ENCODE results near the gene IFNA6.
"Not testable (repeated sequence)": the region's sequence is repeated elsewhere in the genome, so short reads cannot be mapped to it uniquely, and the experiment has no call there.

Gene IFNA6

GRCh38 chr9:21350787-21351186 lies at the start of gene IFNA6:
Gene IFNA6, minus strand, starts transcription at chr9:21350887. Its CDS starts 0 bp downstream, at chr9:21350887.
- DNase-seq, result no peak

DNA sequence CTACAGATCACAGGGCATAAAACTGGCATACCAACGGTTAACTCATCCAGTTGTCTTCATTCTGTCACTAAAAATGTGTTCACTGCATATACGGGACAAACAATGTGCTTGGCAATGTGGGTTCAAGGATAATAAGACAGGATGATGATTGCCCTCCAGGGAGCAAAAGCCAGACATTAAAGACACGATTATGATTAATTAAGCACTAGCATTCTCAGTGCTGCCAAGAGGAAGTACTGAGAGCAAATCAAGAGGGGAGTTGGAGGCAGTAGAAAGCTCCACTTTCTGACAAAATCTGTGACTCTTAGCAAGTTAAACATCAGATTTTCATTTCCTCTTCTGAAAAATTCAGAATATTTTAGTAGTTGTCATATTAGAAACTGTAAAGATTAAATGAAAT lies 49.3 kb upstream of the IFNA6 start:
- DNase-seq, result peak in 1 of 3 experiments; percentile 11

- no peak for DNase-seq
These were observed 48.3 kb upstream of the IFNA6 start for GRCh38 chr9:21398955-21399489.

DNA sequence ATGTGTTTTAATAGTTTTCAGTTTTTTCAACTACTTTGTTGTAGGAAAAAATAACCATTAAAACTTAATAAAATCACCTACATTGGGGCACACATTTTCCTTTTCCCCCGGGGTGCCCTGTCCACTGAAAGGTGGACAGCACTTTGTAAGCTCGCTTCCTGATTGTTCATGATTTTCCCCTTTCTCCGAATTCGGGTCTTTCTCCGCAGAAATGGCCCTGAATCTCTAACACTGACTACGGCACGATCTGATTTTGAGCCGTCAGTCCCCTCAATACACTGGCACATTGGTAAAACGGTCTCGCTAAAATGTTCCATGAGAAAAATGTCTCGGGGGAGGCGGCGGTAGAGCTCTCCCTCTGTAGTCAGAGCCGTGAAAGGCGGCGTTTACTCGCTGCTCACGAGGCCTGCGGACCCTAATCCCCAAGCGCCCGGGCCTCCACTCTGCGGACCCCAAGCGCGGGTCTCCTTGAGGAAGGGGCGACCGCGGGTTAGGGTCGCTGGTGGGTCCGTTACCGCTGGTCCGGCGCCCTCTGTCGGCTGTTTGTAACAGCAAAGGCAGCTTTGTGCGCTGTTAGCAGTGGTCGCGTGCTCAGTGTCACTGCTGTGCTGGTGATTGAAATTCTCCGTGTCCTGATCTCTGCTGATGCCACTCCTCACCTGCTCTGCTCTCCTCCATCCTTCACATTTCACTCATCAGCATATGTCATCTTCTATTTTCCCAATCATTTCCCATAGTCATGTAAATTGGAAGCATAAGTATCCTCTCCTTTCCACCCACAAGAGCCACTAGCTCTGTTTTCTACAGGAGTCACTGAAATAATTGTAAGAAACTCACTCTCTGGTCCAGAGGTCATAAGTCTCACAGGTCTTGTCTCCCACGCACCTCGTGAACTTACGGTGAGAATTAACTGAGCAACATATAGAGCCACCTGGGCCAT lies 45.4 kb upstream of the IFNA6 start:
- peak; percentile 22 to 46 (median 39) for DNase-seq

GRCh38 chr9:21392270-21392669 lies 41.6 kb upstream of the IFNA6 start:
- no peak for DNase-seq

- no peak for DNase-seq
These were observed 34.5 kb upstream of the IFNA6 start, which contains the start of gene IFNA2 for GRCh38 chr9:21385131-21385670. Gene IFNA2, minus strand, starts transcription at chr9:21385398. Its CDS starts 69 bp downstream, at chr9:21385329.

DNA sequence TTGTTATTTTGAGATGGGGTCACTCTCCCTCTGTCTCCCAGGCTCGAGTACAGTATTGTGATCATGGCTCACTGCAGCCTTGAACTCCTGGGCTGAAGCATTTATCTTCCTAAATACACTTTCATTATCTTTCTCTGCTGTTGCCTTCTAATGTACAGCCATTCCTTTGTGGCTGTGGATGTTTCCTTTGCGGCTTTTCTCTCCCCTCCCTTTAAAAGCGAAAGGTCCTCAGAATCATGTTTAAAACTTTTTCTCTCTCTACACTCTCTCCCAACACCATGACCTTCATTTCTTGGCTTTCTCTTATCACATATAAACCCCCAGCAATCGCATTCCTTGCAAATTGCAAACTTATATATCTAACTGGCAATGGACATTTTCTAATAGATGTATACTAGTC lies 32.9 kb upstream of the IFNA6 start:
- DNase-seq, result no peak

DNA sequence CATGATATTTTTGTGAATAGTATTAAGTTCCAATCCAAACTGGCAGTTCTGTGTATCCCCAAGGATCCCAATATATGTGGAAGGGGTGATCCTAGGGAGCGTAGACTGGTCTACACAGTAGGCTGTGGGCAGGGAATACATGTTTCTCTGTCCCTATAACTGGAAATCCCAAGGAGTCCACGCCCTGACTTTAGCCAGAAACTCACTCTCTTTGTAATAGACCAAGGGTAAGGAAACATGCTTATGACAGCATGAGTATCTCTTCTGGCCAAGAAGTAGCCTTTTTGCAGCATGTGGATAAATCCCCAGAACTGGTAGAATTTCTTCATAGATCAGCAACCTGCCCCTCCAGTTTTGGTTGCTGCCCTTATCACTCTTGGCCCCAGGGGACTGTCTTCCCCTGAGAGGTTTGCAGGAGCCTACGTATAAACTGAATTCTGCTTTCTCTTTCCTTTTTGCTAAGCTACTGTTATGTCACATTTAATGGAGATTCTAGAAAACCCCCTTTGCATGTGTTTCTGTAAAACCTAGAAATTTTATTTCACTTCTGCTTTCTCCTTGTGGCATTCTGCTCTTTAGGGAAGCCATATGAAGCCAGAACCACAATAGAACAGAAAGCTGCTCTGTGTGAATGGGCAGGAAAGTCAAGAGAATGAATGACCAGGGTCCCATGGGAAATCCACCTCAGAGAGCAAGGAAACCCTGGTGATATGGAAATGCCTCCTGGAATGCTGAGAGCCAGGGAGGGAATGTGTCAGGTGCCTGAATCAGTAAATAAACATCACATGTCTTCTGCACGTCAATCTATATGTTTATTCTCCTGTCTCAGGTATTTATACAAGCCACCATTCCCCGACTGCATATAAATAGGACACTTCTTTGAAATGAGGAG lies 31.0 kb upstream of the IFNA6 start:
- DNase-seq, result peak in 1 of 3 experiments; percentile 11

GRCh38 chr9:21371467-21371866 lies 20.8 kb upstream of the IFNA6 start:
- DNase-seq, result not testable (repeated sequence)

GRCh38 chr9:21367957-21368356 lies 17.3 kb upstream of the IFNA6 start, which contains the start of gene IFNA13:
Gene IFNA13, minus strand, starts transcription at chr9:21368057. Its CDS starts 47 bp downstream, at chr9:21368010.
- no peak for DNase-seq

DNA sequence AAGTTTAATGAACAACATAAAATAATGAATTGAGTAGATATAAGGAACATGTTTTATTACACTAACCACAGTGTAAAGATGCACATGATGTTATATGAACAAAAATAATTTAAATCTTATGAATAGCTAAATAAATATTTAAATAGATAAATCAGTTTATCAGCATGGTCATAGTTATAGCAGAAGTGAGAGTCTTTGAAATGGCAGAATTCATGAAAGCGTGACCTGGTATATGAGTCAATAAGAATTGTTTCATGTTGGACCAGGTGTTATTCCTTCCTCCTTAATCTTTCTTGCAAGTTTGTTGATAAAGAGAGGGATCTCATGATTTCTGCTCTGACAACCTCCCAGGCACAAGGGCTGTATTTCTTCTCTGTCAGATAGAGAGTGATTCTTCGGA lies 16.5 kb upstream of the IFNA6 start:
- not testable (repeated sequence) for DNase-seq

GRCh38 chr9:21362287-21362686 lies 11.6 kb upstream of the IFNA6 start:
- no peak for DNase-seq

DNA sequence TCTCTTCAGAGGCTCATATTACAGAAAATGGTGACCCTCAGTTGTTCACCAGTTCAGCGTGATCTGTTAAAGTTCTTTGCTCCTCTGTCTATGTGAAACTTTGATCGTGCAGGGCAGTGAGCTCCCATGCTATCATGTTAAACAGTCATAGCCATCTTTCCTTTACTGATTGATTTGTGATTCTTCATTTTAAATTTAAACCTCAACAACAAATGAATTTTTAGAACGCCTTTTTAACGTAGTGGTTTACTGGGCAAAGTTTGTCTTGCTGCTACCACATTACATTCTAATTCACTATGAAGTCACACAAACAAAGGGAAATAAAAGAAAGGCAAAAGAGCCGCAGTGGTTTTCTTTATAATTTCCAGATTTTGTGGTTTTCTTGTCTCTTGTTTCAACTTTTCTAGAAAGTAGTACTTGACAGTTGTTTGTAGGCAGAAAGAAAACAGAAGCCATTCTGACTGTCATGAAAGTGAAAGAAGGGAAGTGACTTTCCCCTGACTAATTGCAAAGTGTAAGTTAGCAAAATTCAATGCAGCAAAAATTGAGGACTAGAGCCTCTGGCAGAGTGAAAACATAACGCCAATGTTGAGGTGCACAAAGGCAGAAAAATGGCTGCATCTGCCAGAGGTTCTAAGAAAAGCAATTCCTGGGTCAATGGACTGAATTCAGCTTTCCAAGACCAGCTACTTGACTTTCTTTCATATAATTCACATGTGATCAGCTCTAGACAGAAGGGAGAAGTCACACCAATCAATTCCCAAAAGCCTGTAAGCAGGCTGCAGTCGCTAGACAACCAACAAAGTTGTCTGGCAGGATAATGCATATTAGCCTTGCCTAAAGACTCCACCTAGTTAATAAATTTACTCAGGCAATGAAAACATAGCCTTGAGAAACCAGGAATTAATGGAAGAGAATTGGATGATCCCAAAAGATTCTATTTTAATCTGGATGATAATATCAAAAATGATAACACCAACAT lies 7.1 kb upstream of the IFNA6 start:
- no peak for DNase-seq

DNA sequence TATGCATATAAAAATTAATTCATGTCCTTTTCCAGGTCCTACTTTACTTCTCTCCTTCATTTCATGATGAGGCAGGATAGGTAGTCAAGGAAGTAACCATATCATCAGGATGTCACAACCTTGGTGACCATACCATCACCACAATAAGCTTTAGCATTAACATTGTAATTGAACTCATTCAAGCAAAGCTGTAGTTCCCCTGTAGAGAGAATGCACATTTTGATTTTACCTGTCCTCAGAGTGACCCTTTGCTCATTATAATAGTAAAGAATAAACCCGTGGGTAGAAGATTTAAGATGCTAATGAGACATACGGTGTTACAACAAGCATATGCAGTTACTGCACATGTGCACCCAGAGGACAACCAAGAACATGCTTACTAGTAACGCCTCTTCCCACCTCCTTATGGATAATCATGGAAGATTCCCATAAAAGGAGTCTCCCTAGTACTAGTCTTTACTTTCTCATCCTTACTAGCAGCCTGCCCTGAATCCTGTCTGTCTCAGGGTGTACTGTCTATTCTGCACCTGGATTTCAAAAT lies 2.2 kb downstream of the IFNA6 start:
- DNase-seq, result no peak

DNA sequence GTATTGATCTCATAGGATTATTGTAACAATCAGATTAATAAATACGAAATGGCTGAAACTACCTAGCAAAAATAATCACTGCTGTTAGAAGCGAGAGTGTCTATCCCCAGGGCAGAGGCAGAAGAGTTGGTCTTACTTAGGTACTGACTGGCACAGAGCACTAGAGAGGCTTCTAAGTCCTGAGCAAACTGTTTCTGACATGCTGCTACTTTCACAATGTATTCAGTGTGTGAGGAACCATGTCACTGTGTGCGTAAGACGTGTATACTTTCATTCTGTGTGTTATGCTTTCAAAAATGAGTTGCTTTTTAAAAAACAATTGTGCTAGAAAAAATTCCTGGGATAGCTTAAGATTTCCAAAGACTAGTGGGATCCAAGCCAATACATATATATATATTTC lies 10.0 kb downstream of the IFNA6 start:
- no peak for DNase-seq

DNA sequence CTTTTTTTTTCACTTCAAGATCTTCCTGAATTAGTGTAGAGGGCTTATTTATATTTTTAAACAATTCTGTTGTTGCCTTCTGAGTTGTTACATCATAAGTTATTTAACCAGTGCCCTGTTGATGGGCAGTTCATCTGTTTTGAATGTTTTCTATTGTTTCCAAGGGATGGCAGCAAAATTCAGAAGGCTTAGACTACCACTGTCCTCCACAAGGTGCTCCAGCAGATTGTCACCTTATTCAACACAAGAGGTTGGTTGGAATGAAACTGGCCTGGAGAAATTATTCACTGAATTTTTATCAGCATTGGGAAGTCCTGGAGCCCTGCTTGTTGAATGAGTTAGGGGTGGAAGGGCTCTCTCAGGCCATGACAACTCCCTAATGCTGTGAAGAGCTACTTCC lies 14.2 kb downstream of the IFNA6 start:
- DNase-seq, result no peak

DNA sequence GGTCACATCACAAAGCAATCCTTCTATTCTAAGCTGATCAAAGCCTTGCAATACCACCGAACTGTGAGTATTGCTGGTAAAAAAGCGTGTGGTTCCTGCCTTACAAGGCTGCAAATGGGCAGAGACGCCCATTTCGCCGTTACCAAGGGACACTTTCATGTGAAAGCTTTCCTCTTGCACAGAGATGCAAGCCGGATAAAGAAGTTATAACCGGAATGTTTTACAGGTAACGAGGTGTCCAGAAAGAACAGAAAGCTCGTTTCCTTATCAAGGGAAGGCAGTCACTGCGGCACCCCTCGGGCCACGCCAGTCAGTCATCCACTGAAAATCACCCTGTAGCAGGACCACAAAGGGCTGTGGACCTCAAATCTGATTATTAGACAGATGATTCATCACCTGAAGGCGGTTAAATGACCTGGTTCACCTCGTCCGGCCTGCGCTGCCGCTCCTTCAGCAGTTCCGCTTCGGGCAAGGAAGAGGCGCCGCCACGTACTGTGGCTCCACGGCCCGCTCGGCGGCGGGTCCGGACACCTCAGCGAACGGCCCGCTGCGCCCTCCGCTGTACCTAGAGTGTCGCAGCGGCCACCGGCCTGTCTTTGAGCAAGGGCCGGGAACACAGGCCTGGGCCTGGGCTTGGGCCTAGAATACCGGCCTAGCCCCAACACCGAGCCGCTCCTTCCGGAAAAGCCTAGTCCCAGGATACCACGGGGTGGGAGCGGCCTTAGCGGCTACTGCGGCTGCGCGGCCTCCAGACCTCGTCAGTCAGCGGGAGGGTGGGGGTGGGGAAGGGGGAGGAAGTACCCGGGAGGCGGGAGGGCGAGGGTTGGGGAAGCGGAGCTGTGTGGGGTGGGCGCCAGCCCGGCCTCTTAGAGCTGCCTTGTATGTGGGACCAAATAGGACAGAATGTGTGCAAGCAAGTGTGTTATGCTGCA lies 15.7 kb downstream of the IFNA6 start, which contains the start of gene KLHL9:
TSS of gene KLHL9 (minus strand) at position 704 of the 932 bp plus-strand sequence. CDS start at position 159, 545 bp downstream.
- DNase-seq, result peak; percentile 83 to 90 (median 86)

GRCh38 chr9:21333226-21333625 lies 17.5 kb downstream of the IFNA6 start:
- no peak for DNase-seq

- no peak for DNase-seq
These were observed 18.8 kb downstream of the IFNA6 start for GRCh38 chr9:21331676-21332402.

Measured in NCI-H1417 (cell line).